ENCODE data around the gene PAFAH1B1. TPM values are rescaled to one million over a fixed set of nuclear protein-coding genes. Genes with fewer than 3 reads are reported as not detected.

Gene PAFAH1B1
- total and polyA plus RNA-seq, 10 of the 15 experiments (the other 5 are each of a cell fraction or from before 2014, with no cell fraction given) = 28.9 to 107 (median 49.1) TPM

DNA sequence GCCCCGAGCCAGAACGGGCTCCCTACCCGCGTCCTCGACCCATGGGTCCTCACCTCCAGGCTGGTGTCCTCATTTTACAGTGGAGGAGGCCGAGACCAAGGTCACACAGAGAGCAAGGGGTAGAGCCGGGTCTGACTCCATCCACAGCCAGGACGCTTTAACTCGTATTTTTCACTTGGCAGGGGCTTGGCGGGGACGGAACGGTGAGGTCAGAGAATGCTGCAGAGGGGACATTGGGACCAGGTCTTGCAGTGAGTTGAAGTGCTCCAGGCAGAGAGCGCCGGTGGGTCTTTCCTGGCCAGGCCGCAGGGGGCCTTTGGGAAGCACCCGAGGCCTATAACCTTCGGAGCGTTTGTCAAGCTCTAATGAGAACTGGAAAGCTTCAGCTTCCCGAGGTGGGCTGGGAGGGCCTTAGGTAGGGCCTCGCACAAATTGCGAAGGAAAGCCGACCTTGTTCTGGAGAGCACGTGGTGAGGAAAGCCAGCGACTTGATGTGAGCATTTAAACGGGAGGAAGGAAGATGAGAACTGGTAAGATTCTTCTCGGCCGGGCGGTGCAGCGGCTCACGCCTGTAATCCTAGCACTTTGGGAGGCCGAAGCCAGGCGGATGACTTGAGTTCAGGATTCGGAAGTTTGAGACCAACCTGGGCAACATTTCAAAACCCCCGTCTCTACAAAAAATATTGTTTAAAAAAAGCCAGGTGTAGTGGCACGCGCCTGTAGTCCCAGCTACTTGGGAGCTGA is 119.0 kb downstream of the PAFAH1B1 start (continued):
- TF ChIP-seq, protein P1, sequence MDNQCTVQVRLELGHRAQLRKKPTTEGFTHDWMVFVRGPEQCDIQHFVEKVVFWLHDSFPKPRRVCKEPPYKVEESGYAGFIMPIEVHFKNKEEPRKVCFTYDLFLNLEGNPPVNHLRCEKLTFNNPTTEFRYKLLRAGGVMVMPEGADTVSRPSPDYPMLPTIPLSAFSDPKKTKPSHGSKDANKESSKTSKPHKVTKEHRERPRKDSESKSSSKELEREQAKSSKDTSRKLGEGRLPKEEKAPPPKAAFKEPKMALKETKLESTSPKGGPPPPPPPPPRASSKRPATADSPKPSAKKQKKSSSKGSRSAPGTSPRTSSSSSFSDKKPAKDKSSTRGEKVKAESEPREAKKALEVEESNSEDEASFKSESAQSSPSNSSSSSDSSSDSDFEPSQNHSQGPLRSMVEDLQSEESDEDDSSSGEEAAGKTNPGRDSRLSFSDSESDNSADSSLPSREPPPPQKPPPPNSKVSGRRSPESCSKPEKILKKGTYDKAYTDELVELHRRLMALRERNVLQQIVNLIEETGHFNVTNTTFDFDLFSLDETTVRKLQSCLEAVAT (IDR thresholded peaks at IDR 0.05) = peak; percentile 98
- TF ChIP-seq CHD2 (IDR thresholded peaks at IDR 0.05; ENCODE audit: borderline replicate concordance, low read depth, low read length) = no peak
- TF ChIP-seq YY1 (IDR thresholded peaks at IDR 0.05; ENCODE audit: low read depth, low read length) = no peak
- TF ChIP-seq MXI1 (IDR thresholded peaks at IDR 0.05; ENCODE audit: low read depth, low read length) = no peak

GRCh38 chr17:2713881-2714280 is 120.4 kb downstream of the PAFAH1B1 start:
- FAIRE-seq (no peak), DNase-seq (ENCODE audit: low read depth, low spot score) (no peak), ATAC-seq (no peak)
- Histone ChIP-seq H2AFZ (ENCODE audit: control insufficient read depth, low read depth, low read length) (no peak overlapping the region), H3K36me3 (ENCODE audit: control insufficient read depth in 2 of 2, insufficient read depth in 2 of 2, low read length in 1 of 2) (no peaks in the 10 kb centered on the region), H4K20me1 (ENCODE audit: control insufficient read depth, insufficient read depth) (0 out of 2 replicates have a peak, but pooled peaks cover 3% of the 10 kb centered on the region), H3K9ac (ENCODE audit: control insufficient read depth, insufficient read depth, low read length) (no peak overlapping the region), H3K4me1 (ENCODE audit: control insufficient read depth, insufficient read depth, low read length) (peaks cover 11% of the 10 kb centered on the region), H3K4me3 (no peak overlapping the region), H3K79me2 (ENCODE audit: control insufficient read depth, insufficient read depth, low read length) (peaks cover 34% of the 10 kb centered on the region), H3K27me3 (replicated peaks in 1 of 2; ENCODE audit: control insufficient read depth in 2 of 2, insufficient read depth in 2 of 2, low read length in 1 of 2) (no peaks in the 10 kb centered on the region), H3K4me2 (ENCODE audit: control insufficient read depth, insufficient read depth) (no peak overlapping the region), H3K9me3 (replicated peaks; ENCODE audit: control insufficient read depth, insufficient read depth, low read length) (no peaks in the 10 kb centered on the region), H3K27ac (ENCODE audit: control insufficient read depth, insufficient read depth) (no peak overlapping the region)
- ChIA-PET CTCF (no interaction called here), POLR2A (no interaction called here), RAD21 (ENCODE audit: unreplicated experiment) (no interaction called here), SMC1A (ENCODE audit: uncharacterized antibody, unreplicated experiment) (interaction anchor here (0.8 kb wide), 1 partner anchor 331 kb away, joined by 3 read pairs; no protein-coding TSS in a partner anchor)
- intact Hi-C loops (cut with micrococcal nuclease; ENCODE audit: unreplicated experiment) (no loop called here), in situ Hi-C loops (cut with MboI) (no loop called here)
- 85% methylated on average over 9 of the region's 9 CpGs for WGBS (ENCODE audit: insufficient coverage, insufficient replicate concordance, low lambda C conversion rate, missing lambda C conversion rate)
- TF ChIP-seq RUNX3 (IDR thresholded peaks at IDR 0.05; ENCODE audit: low read length) = no peak
- no peak for TF ChIP-seq CBX5 (IDR thresholded peaks at IDR 0.05; ENCODE audit: low read depth)
- TF ChIP-seq MYB (IDR thresholded peaks at IDR 0.05; ENCODE audit: borderline replicate concordance, low read depth, low read length) = no peak
- TF ChIP-seq POLR2AphosphoS5 (IDR thresholded peaks at IDR 0.05; ENCODE audit: low read length) = no peak
- no peak for TF ChIP-seq POLR2A (IDR thresholded peaks at IDR 0.05; ENCODE audit: low read depth, low read length)
- TF ChIP-seq EZH2 (IDR thresholded peaks at IDR 0.05; ENCODE audit: borderline replicate concordance, control insufficient read depth, low read depth, low read length) = no peak
- TF ChIP-seq RAD51 (IDR thresholded peaks at IDR 0.05) = no peak
- TF ChIP-seq ZNF622 (IDR thresholded peaks at IDR 0.05) = no peak
- TF ChIP-seq, protein P2, sequence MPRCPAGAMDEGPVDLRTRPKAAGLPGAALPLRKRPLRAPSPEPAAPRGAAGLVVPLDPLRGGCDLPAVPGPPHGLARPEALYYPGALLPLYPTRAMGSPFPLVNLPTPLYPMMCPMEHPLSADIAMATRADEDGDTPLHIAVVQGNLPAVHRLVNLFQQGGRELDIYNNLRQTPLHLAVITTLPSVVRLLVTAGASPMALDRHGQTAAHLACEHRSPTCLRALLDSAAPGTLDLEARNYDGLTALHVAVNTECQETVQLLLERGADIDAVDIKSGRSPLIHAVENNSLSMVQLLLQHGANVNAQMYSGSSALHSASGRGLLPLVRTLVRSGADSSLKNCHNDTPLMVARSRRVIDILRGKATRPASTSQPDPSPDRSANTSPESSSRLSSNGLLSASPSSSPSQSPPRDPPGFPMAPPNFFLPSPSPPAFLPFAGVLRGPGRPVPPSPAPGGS (IDR thresholded peaks at IDR 0.05; ENCODE audit: borderline replicate concordance, insufficient read depth, low read depth, low read length, poor library complexity, severe bottlenecking) = no peak
- TF ChIP-seq FOXK2 (IDR thresholded peaks at IDR 0.05) = no peak
- TF ChIP-seq, protein P3, sequence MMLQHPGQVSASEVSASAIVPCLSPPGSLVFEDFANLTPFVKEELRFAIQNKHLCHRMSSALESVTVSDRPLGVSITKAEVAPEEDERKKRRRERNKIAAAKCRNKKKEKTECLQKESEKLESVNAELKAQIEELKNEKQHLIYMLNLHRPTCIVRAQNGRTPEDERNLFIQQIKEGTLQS (IDR thresholded peaks at IDR 0.05; ENCODE audit: borderline replicate concordance, extremely low read depth, low read depth, low read length) = no peak
- TF ChIP-seq RELB (IDR thresholded peaks at IDR 0.05; ENCODE audit: low read depth) = no peak
- BruUV-seq (replicated peaks) = no TSS peak
